GM19468 (cell line): ENCODE measurements around the gene AK6.
"Not testable (repeated sequence)": the region's sequence is repeated elsewhere in the genome, so short reads cannot be mapped to it uniquely, and the experiment has no call there.

Source experiments
- ATAC-seq: cut with Tn5 transposase; IDR thresholded peaks from one replicate; pipeline ENCODE4 v1.9.1; 2021; ENCODE audit warnings: mild to moderate bottlenecking, moderate library complexity, moderate number of reproducible peaks; ENCODE audit not compliant: unreplicated experiment; ENCODE audit errors: extremely low read depth

The AK6 gene

DNA sequence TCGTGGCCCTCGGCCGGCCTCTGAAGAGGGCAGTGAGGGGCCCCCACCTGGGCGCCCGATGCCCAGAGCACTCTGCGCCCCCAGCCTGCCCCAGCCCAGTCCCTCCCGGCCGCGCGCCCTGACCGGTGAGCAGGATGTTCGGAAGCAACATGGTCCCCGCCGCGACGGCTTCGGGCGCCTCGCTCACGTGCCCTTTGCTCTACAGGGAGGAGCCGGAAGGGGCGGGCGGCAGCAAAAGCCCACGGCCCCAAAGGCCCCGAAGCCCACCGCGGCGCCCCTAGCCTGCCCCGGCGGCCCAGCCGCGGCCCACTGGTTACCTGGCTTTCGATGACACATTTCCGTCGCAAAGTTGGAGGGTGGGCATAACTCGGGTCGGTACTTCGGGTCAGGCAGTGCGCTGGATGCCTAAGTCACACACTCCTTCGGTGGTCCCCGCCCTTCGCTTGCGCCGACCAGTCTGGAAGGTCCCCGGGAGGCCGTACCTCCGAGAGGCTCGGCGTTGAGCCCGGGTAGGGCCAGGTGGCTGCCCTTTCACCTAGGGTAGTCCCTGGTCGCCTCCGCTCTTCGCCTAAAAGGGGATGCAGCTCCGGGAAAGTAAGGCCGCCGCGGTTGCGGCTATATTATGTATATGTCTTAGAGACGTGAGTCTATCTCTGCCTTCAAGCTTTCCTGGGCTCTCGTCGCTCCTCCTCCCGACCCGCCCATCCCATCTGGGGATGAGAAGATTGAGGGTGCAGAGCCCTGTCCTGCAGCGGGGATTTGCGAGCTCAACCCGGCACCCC, at the start of gene AK6, which contains the start of the genes RAD17 and TAF9:
Gene AK6, minus strand, starts transcription at position 181 of the 782 bp plus-strand sequence. Its CDS starts 30 bp downstream, at position 151.
Gene RAD17, plus strand, starts transcription at position 479 of the 782 bp plus-strand sequence. CDS start 2,391 bp downstream, outside the sequence.
Gene TAF9, minus strand, starts transcription at position 181 of the 782 bp plus-strand sequence. CDS start 3,783 bp downstream, outside the sequence.
- ATAC-seq = peak; percentile 71

DNA sequence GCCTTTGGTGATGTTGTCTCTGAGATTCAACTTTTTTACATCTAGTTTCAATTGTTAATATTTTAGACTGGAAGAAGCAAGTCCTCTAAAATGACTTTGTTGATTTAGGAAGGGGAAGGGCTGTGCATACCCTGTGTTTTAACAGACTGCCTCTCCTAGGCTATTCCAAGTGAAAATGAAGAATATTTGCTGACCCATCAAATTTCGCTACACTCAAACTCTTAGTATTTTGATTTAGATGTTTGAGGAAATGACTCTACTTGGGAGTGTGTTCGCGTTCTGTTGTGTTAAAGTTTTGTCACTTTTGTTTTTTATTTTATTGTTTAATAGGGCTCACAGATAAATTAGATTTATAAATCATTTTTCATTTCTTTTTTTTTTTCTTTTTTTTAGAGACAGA, 49.2 kb upstream of the AK6 start:
- no peak for ATAC-seq

GRCh38 chr5:69416699-69417098, 47.4 kb upstream of the AK6 start:
- no peak for ATAC-seq

DNA sequence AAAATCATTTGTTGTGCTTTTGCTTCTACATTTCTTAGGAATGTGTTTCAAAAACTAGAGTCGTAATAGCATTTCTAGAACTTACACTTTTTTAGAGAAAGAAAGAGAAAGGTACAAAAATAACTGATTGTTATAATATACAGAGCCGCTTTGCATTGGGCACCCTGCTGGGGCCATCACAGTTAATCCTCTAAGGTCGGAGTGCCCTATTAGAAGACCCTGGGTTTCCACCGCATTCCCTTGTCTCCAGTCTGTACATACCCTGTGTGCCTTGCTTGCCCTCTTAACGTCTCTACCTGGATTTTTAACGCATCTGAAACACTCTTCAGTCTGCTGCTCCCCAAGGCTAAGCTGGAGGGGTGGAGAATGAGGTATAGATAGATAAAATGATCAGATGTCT, 46.9 kb upstream of the AK6 start:
- no peak for ATAC-seq

GRCh38 chr5:69415584-69415958, 46.3 kb upstream of the AK6 start:
- ATAC-seq = no peak

GRCh38 chr5:69414885-69415583, 45.7 kb upstream of the AK6 start, which contains the start of gene MARVELD2:
Gene MARVELD2, plus strand, starts transcription at chr5:69415116. Its CDS starts 4,270 bp downstream, at chr5:69419386.
- ATAC-seq = peak; percentile 44

DNA sequence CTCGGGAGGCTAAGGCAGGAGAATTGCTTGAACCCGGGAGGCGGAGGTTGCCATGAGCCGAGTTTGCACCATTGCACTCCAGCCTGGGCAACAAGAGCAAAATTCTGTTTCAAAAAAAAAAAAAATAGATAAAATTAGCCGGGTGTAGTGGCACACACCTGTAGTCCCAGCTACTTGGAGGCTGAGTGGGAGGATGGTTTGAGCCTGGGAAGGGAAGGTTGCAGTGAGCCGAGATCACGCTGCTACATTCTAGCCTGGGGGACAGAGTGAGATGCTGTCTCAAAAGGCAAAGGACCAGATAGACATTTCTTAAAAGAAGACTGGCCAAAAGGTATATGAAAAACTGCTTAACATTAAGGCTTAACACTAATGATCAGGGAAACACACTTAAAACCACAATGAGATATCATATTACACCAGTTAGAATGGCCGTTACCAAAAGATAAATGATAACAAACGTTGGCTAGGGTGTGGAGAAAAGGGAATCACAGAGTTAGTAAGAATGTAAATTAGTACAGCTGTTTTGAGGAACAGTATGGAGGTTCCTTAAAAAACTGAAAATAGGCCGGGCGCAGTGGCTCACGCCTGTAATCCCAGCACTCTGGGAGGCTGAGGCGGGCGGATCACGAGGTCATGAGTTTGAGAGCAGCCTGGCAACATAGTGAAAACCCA, 35.5 kb upstream of the AK6 start:
- ATAC-seq = no peak

DNA sequence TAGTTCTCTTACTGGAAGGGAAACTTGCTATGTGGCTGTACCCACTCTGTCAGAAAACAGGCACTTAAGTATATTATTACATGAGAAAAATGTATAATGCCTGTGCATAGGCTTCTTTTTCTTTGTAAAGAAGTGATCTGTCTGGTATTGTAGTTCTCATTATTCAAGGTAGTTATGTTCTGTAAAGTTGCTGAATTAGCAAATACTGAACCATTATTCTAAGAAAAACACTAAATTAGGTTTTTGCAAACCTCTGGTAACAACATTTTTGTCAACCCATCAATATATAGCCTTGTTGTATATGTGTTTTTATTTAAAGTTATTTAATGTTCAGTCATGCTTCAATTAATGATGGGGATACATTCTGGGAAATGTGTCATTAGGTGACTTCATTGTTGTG, 9.1 kb upstream of the AK6 start:
- no peak for ATAC-seq

DNA sequence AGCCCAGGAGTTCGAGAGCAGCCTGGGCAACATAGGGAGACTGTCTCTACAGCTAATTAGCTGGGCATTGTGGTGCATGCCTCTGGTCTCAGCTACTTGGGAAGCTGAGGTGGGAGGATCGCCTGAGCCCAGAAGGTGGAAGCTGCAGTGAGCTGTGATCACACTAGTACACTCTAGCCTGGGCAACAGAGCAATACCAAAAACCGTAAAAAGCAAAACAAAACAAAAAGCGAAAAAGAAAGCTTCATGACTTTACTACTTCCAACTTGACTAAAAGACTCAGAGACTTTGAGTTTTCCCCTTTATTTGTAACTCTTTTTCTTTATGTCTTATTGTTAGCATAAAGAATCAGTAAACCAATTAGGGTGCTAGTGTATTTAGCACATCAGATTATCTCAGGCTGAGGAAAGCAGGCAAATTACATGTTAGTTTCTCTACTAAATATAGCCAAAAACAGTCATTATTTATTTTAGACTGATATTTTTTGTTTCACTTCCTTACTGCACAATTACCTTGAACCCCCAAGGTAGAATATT, 5.7 kb upstream of the AK6 start:
- peak; percentile 59 for ATAC-seq

- ATAC-seq = no peak
Observed at GRCh38 chr5:69372394-69372793, 3.1 kb upstream of the AK6 start.

DNA sequence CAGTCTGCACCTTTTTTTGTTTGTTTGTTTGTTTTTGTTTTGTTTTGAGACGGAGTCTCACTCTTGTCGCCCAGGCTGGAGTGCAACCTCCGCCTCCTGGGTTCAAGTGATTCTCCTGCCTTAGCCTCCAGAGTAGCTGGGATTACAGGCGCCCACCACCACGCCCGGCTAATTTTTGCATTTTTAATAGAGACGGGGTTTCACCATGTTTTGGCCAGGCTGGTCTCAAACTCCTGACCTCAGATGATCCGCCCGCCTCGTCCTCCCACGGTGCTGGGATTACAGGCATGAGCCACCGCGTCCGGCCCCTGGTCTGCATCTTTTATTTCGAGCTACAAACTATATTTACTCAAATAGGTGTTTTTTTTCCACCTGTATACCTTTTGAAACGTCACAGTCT, 1.0 kb upstream of the AK6 start:
- not testable (repeated sequence) for ATAC-seq

DNA sequence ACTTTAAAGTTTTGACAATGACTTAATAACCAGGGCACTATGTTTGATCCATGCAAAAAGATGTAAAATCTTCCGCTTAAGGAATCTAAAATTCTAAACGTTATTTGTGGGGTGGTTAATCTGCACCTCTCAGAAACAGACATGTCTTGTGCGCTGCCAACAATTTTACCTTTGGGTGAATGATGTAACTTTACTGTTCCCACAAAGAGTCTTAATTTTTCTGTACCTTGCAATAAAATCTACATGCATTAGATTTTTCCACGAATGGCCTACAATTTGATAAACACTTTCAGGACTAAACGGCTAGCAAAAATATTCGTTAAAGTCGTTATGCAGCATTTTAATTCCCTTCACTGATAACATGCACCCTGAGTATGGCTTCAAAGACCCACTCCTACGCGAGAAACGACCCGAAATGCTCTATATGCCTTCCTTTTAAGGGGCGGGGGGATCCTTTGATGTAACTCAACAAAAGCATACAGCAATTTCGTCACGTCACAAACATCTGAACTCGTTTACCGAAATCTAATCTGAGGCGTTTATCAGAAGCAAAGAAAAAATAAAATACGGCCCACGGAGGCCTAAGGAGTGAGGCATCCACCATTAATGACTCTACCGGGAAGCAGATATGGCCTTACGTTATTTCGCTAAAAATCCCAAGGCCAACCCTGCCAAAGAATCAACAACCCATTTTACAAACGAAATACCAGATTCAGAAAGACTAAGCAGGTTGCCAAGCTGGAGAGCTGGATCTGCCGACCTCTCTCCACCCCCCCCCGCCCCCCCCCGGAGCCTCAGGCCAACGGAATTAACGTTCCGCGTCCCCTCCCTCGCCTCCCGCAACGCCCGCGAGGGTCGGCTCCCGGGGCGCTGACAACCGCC, 621 bp downstream of the AK6 start:
- no peak for ATAC-seq

DNA sequence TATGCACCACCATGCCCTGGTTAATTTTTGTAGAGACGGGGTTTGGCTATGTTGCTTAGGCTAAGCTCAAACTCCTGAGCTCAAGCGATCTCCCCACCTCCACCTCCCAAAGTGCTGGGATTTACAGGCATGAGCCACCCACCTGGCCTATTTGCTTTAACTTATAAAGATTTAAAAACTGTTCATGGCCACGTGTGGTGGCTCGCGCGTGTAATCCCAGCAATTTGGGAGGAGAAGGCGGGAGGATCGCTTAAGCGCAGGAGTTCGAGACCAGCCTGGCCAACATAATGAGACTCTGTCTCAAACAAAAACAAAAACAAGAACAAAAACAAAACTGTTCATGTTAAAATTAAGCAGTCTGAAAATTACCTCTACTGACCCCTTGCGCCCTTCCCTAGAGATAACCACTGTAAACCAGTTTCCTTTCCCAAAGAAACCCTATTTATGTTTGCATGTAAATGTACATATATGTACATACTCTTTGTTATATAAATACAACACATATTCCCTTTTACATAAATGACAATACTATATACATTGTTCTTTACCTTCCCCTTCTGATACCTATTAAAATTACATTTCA, 1.5 kb downstream of the AK6 start:
- ATAC-seq = no peak

DNA sequence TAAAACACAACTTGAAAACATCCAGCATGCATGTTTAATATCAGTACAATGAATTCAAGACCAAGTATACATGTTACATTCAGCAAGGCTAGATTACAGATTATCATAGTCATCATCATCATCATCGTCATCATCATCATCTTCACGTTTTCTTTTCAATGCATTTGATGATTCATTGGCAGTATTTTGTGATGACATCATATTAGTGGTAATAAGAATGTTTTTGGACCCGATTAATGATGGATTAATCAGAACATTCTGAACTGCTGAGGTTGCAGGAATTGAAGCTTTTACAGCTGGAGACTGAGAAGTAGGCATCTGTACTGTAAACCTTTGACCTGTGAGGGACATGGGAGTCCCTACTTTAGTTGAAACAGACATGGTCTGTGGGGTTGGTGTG, 4.5 kb downstream of the AK6 start:
- ATAC-seq = no peak

- no peak for ATAC-seq
Observed at GRCh38 chr5:69364414-69364813, 4.9 kb downstream of the AK6 start.

GRCh38 chr5:69360442-69360841, 8.9 kb downstream of the AK6 start:
- no peak for ATAC-seq

- ATAC-seq = no peak
Observed at GRCh38 chr5:69359699-69360098, 9.6 kb downstream of the AK6 start.

DNA sequence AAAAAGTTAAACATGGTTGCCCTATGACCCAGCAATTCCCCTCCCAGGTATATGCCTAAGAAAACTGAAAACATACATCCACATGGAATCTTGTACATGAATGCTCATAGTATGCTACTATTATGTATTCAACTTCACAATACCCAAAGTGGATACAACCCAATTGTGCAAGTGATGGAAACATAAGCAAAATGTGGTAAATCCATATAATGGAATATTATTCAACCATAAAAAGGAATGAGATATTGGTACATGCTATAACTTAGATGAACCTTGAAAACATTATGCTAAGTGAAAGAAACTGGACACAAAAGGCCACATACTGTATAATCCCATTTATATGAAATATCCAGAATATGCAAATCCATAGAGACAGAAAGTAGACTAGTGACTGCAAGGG, 18.7 kb downstream of the AK6 start:
- no peak for ATAC-seq

GRCh38 chr5:69343083-69343482, 26.2 kb downstream of the AK6 start:
- no peak for ATAC-seq
